Activated CD4-positive, alpha-beta T cell treated with anti-CD3 and anti-CD28 coated beads for 36 hours (primary cell): Measurements from ENCODE around the gene CYP1A1. TPM values are rescaled to one million over a fixed set of nuclear protein-coding genes. Genes with fewer than 3 reads are reported as not detected.
A peak's percentile ranks its signal among the peaks of the same experiment; 100 is the strongest.
"Not testable (repeated sequence)": the region's sequence is repeated elsewhere in the genome, so short reads cannot be mapped to it uniquely, and the experiment has no call there.

Experiments used
- ATAC-seq: fragments of 200-7000 bp; cut with Tn5 transposase; one replicate; pipeline ENCODE4 v1.10.0; 2021; ENCODE audit warnings: mild to moderate bottlenecking, moderate library complexity
- CTCF ChIA-PET: fragments of 350-600 bp; sonication (Branson Sonifier 250); formaldehyde crosslinking; loops from one replicate; lab custom pipeline; 2021; ENCODE audit warnings: antibody characterized with exemption; lab: Charles Lee
- POLR2A ChIA-PET: fragments of 350-600 bp; sonication (Branson Sonifier 250); formaldehyde crosslinking; loops from one replicate; lab custom pipeline; 2021; ENCODE audit warnings: antibody characterized with exemption, inconsistent platforms; lab: Charles Lee
- DNase-seq: peaks from one replicate; pipeline ENCODE4 v3.0.0-alpha.2; 2020
- H3K27ac Mint-ChIP-seq: one replicate; pipeline ENCODE4 v1.8.0; 2021; ENCODE audit warnings: mixed read lengths
- H3K27me3 Mint-ChIP-seq: one replicate; pipeline ENCODE4 v1.8.0; 2021; ENCODE audit warnings: mixed read lengths
- H3K36me3 Mint-ChIP-seq: one replicate; pipeline ENCODE4 v1.8.0; 2021; ENCODE audit warnings: low read depth, mixed read lengths
- H3K4me1 Mint-ChIP-seq: one replicate; pipeline ENCODE4 v1.8.0; 2021; ENCODE audit warnings: mixed read lengths
- H3K4me3 Mint-ChIP-seq: one replicate; pipeline ENCODE4 v1.8.0; 2021; ENCODE audit warnings: mild to moderate bottlenecking, moderate library complexity, mixed read lengths
- H3K9me3 Mint-ChIP-seq: one replicate; pipeline ENCODE4 v1.8.0; 2021; ENCODE audit warnings: low read depth, mixed read lengths
- intact Hi-C, 2 experiments: fragments of 100-400 bp; cut with DNase I in 1 of 2; cut with micrococcal nuclease in 1 of 2; formaldehyde crosslinking; loops; one replicate each; pipeline versions ENCODE4 v1.14.2 to v1.15.1; 2022 to 2024; cut with DNase I, micrococcal nuclease
- total RNA-seq, 2 experiments: library from RNA; stranded (reverse); gene quantifications; one replicate each; pipeline ENCODE4 v1.2.3, GENCODE V29; 2021

CYP1A1 gene
- total RNA-seq, 2 experiments from 2014 or later, result 2.0 to 2.2 TPM

DNA sequence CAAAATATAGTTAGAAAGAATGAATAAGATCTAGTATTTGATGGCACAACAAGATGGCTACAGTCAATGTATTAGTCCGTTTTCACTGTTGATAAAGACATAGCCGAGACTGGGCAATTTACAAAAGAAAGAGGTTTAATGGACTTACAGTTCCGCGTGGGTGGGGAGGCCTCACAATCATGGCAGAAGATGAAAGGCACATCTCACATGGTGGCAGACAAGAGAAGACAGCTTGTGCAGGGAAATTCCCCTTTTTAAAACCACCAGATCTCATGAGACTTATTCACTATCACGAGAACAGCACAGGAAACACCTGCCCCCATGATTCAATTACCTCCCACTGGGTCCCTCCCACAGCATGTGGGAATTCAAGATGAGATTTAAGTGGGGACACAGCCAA is 12.9 kb upstream of the CYP1A1 start:
- H3K36me3 Mint-ChIP-seq, H3K4me1 Mint-ChIP-seq, POLR2A ChIA-PET, H3K4me3 Mint-ChIP-seq, intact Hi-C loops, CTCF ChIA-PET, H3K27ac Mint-ChIP-seq, ATAC-seq: not testable (repeated sequence)
- peak; percentile 45 for DNase-seq
- Mint-ChIP-seq H3K9me3 (peaks cover 14% of the 10 kb centered on the region), H3K27me3 (peaks cover 17% of the 10 kb centered on the region)

DNA sequence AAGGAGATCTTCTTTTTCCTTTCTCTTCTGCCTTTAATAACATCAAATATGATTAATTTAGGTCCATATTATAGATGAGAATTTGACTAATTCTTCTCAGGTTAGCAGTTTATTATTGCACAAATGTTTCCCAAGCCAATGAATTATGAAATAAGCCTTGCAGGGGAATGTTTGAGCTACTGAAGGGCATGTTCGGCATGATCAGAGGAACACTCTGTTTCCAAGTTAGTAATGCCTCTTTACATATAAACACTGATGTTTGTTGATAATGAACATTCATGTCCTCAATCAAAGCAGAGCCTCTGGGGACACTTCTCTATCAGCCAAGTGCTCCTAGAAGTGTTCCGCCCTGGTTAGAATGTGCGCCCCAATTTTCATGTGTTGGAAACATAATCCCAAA is 10.0 kb upstream of the CYP1A1 start:
- Mint-ChIP-seq H3K4me3 (no peak overlapping the region), H3K27ac (no peak overlapping the region), H3K4me1 (peaks cover 9% of the 10 kb centered on the region), H3K36me3 (peaks cover 7% of the 10 kb centered on the region), H3K9me3 (peaks cover 9% of the 10 kb centered on the region), H3K27me3 (peaks cover 16% of the 10 kb centered on the region)
- ChIA-PET POLR2A (no interaction called here), CTCF (no interaction called here)
- intact Hi-C loops, result no loop called here
- ATAC-seq (no peak), DNase-seq (no peak)

DNA sequence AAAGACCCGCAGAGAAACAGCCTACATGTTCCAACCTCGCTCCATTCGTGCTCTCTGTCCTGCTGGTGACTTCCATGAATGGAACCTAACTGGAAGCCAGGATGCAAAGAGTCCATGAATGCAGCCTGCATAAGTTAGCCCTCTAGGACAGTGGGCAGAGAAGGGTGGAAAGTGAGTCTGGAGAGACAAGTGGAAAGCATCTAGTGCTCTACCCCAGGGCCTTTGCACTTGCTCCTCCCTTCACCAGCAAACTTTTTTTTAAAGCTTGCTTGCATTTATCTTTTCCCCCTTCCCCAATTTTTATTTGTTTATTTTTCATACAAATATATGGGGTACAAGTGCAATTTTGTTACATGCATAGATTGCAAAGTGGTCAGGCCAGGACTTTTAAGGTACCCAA is 7.9 kb upstream of the CYP1A1 start:
- ChIA-PET POLR2A (no interaction called here), CTCF (interaction anchor here (0.6 kb wide), 1 partner anchor 102 kb away, joined by 3 read pairs; no protein-coding TSS in a partner anchor)
- peaks cover 7% of the 10 kb centered on the region for H3K36me3 Mint-ChIP-seq
- peaks cover 16% of the 10 kb centered on the region for H3K27me3 Mint-ChIP-seq
- H3K27ac Mint-ChIP-seq, result no peak overlapping the region
- H3K9me3 Mint-ChIP-seq, result peaks cover 9% of the 10 kb centered on the region
- ATAC-seq (no peak), DNase-seq (no peak)
- intact Hi-C loops, result no loop called here
- H3K4me3 Mint-ChIP-seq, result no peak overlapping the region
- H3K4me1 Mint-ChIP-seq, result peaks cover 7% of the 10 kb centered on the region

DNA sequence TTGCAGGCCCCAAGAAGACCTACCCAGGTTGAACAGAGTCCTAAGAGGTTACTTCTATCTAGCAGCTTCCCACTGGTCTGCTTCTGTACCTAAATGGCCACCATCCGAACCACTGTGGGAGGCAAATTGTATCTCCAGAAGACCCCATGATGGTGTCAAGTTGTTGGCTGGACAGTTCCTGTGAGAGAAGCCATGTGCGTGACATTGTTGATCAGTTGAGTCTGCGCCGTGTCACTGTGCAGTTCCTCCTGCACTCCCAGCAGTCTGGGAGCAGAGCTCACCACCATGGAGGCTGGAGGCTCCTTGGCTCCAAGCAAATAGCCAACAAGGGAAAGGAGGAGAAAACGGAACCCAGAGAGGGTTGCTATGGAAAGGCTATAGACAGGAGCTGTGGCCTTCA is 7.5 kb upstream of the CYP1A1 start:
- intact Hi-C loops, result no loop called here
- peaks cover 3% of the 10 kb centered on the region for H3K36me3 Mint-ChIP-seq
- peaks cover 5% of the 10 kb centered on the region for H3K9me3 Mint-ChIP-seq
- no peak for DNase-seq
- no peak overlapping the region for H3K4me3 Mint-ChIP-seq
- POLR2A ChIA-PET, result no interaction called here
- no peak for ATAC-seq
- H3K27ac Mint-ChIP-seq, result no peak overlapping the region
- CTCF ChIA-PET, result interaction anchor here (0.6 to 0.8 kb wide), 3 partner anchors 39 to 248 kb away, joined by 3 read pairs; no protein-coding TSS in a partner anchor
- peaks cover 16% of the 10 kb centered on the region for H3K27me3 Mint-ChIP-seq
- H3K4me1 Mint-ChIP-seq, result peaks cover 3% of the 10 kb centered on the region

DNA sequence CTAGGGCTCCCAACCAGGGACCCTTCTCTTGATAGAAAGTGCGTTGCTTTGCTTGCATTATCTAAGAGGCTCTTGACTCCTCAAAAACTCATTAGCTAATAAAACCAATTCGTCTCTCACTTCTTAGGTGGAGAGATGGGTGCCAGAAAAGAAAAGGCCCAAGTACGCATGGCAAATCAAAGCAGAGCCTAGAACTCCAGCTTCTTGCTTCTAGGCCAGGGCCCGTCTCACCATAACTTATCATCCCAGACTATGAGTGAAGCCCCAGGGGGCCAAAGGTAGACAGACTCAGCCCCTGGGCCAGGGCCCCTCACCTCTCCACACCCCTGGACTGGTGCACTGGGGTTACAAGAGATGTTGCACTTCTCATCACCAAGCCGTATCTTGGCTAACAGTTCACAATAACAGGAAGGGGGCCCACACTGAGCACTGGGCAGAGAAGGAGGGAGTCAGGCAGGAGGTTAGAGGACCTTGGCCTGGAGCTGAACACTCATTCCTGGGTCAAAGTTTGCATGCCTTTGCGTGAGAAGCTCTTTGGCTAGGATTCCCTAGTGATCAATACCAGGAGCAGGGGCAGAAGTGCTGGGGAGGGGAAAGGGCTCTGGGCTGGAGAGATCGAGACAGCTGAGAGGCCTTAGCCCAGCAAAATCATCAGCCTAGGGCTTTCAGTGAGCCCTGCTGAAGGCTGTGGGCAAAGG is 5.4 kb upstream of the CYP1A1 start:
- Mint-ChIP-seq H3K4me1 (peaks cover 9% of the 10 kb centered on the region), H3K36me3 (no peaks in the 10 kb centered on the region), H3K9me3 (no peaks in the 10 kb centered on the region), H3K27me3 (peaks cover 15% of the 10 kb centered on the region), H3K4me3 (no peak overlapping the region), H3K27ac (no peak overlapping the region)
- ChIA-PET CTCF (interaction anchor here (0.9 to 1.0 kb wide), 2 partner anchors 16 to 74 kb away, joined by 3 to 4 read pairs; no protein-coding TSS in a partner anchor), POLR2A (no interaction called here)
- intact Hi-C loops, result no loop called here
- ATAC-seq (no peak), DNase-seq (no peak)

DNA sequence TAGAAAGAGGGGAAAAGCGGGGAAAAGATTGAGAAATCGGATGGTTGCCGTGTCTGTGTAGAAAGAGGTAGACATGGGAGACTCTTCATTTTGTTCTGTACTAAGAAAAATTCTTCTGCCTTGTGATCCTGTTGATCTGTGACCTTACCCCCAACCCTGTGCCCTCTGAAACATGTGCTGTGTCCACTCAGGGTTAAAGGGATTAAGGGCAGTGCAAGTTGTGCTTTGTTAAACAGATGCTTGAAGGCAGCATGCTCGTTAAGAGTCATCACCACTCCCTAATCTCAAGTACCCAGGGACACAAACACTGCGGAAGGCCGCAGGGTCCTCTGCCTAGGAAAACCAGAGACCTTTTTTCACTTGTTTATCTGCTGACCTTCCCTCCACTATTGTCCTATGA is 4.0 kb upstream of the CYP1A1 start:
- intact Hi-C loops, H3K4me3 Mint-ChIP-seq, H3K9me3 Mint-ChIP-seq, POLR2A ChIA-PET, DNase-seq, H3K36me3 Mint-ChIP-seq, H3K27ac Mint-ChIP-seq, CTCF ChIA-PET, ATAC-seq: not testable (repeated sequence)
- H3K4me1 Mint-ChIP-seq, result peaks cover 13% of the 10 kb centered on the region
- H3K27me3 Mint-ChIP-seq, result peaks cover 19% of the 10 kb centered on the region

DNA sequence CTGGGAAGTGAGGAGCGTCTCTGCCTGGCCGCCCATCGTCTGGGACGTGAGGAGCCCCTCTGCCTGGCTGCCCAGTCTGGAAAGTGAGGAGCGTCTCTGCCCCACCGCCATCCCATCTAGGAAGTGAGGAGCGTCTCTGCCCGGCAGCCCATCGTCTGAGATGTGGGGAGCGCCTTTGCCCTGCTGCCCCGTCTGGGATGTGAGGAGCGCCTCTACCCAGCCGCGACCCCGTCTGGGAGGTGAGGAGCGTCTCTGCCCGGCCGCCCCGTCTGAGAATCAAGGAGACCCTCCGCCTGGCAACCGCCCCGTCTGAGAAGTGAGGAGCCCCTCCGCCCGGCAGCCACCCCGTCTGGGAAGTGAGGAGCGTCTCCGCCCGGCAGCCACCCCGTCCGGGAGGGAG is 3.4 kb upstream of the CYP1A1 start:
- H3K27ac Mint-ChIP-seq, H3K9me3 Mint-ChIP-seq, H3K4me3 Mint-ChIP-seq, DNase-seq, H3K36me3 Mint-ChIP-seq, POLR2A ChIA-PET, ATAC-seq, intact Hi-C loops: not testable (repeated sequence)
- CTCF ChIA-PET, result interaction anchor here (0.6 kb wide), 1 partner anchor 32 kb away, joined by 3 read pairs; no protein-coding TSS in a partner anchor
- peaks cover 13% of the 10 kb centered on the region for H3K4me1 Mint-ChIP-seq
- H3K27me3 Mint-ChIP-seq, result peaks cover 16% of the 10 kb centered on the region

DNA sequence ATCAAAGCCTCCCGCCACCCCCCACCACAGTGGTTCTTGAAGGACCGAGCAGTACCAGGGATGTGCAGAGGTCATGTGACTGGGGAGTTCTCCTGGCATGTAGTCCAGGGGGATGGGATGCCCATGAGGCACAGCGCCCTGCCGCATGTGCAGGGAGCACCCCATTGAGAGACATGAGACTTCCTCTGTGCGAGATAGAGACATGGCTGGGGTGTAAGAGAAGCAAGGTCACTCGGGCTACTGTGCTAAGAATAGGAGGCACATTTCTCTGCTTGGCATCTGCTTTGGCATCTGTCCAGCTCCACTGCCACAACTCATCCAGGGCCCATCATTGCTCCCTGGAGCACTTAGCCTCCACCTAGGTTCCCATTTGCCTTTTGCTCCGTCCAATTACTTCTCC is 2.4 kb upstream of the CYP1A1 start:
- POLR2A ChIA-PET, result no interaction called here
- no peaks in the 10 kb centered on the region for H3K36me3 Mint-ChIP-seq
- H3K27ac Mint-ChIP-seq, result no peak overlapping the region

DNA sequence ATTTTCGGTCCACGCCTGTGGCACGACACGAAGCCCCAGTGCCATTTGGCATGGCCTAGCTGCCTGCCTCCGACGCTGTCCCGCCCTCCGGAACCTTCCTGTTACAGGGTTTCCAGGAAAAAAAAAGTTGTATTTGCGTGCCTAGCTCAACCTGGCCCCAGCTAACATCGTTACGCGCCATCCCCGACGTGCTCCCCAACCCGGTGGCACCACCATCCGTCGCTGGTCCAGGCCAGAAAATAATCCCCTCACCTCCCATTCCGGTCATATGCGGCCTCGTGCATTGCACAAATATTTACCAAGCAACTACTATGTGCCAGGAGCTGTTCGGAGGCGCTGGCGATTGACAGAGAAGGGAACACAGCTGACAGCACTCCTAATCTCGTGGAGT is 1.4 kb upstream of the CYP1A1 start:
- H3K4me3 Mint-ChIP-seq, result peak overlapping the region; percentile 59
- H3K27ac Mint-ChIP-seq, result peak overlapping the region; percentile 59
- DNase-seq, result no peak
- H3K4me1 Mint-ChIP-seq, result peaks cover 13% of the 10 kb centered on the region
- CTCF ChIA-PET, result interaction anchor here (0.7 to 1.2 kb wide), 2 partner anchors 105 to 463 kb away, joined by 3 read pairs; no protein-coding TSS in a partner anchor
- no peaks in the 10 kb centered on the region for H3K9me3 Mint-ChIP-seq
- intact Hi-C loops, result loop anchor here in 1 of 2 experiments (1.0 kb wide), 1 partner anchor 116 kb away; no protein-coding TSS in a partner anchor
- POLR2A ChIA-PET, result interaction anchor here (0.6 to 0.7 kb wide), 2 partner anchors 31 to 174 kb away, joined by 3 to 4 read pairs; no protein-coding TSS in a partner anchor
- H3K27me3 Mint-ChIP-seq, result peaks cover 14% of the 10 kb centered on the region
- ATAC-seq, result peak; percentile 5
- no peaks in the 10 kb centered on the region for H3K36me3 Mint-ChIP-seq

More for the DNA sequence above, 2.4 kb upstream of the CYP1A1 start:
- no peak for DNase-seq
- no peaks in the 10 kb centered on the region for H3K9me3 Mint-ChIP-seq
- peaks cover 14% of the 10 kb centered on the region for H3K27me3 Mint-ChIP-seq
- CTCF ChIA-PET, result interaction anchor here (0.6 to 1.2 kb wide), 2 partner anchors 31 to 106 kb away, joined by 3 read pairs; no protein-coding TSS in a partner anchor
- ATAC-seq, result no peak
- H3K4me1 Mint-ChIP-seq, result peaks cover 13% of the 10 kb centered on the region
- H3K4me3 Mint-ChIP-seq, result no peak overlapping the region
- intact Hi-C loops, result no loop called here

DNA sequence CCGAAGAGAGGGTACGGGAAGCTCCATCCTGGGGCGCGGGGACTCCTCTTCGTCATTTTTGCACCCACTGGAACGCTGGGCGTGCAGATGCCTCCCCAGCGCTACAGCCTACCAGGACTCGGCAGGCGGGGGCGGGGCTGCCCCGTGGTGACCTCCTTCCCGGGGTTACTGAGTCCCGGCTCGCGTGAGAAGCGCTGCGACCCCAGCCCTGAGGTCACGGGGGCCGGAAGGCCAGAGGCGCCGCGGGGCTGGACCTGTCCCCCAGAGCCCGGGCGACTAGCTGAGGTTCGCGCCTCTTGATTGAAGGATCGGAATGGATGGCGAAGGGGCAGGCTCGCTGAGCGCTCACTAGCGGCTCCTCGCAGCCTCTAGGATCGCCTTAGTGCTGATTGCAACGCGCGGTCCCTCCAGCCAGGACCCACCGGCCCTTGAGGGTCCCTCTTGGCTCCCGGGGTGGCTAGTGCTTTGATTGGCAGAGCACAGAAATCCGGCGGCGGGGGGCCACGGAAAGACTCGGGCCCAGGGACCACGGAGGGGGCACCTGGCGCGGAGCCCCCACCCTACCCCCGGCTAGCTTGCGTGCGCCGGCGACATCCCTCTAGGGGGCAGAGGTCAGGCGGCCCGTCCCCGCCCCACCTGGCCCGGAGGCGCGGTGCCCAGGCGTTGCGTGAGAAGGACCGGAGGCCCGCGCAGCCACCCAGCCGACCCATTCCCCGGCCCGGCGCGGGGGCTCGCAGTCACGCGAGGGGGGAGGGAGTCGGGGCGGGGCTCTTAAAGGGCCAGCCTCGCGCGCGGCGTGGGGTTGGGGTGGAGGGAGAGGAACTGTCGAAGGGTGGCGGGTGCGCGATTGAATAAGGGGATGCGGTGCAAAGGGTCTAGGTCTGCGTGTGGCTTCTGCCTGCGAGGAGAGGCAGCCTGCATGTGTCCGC is 781 bp upstream of the CYP1A1 start:
- H3K4me3 Mint-ChIP-seq, result peak overlapping the region; percentile 59
- DNase-seq, result peak; percentile 79
- CTCF ChIA-PET, result interaction anchor here (0.6 to 2.6 kb wide), 7 partner anchors 43 to 729 kb away, joined by 3 to 12 read pairs (median 3); no protein-coding TSS in a partner anchor
- peak overlapping the region; percentile 59 for H3K27ac Mint-ChIP-seq
- H3K9me3 Mint-ChIP-seq, result no peaks in the 10 kb centered on the region
- H3K36me3 Mint-ChIP-seq, result no peaks in the 10 kb centered on the region
- peaks cover 13% of the 10 kb centered on the region for H3K4me1 Mint-ChIP-seq
- ATAC-seq, result peak; percentile 74
- intact Hi-C loops, result loop anchor here in 1 of 2 experiments (1.0 kb wide), 1 partner anchor 116 kb away; no protein-coding TSS in a partner anchor
- peaks cover 11% of the 10 kb centered on the region for H3K27me3 Mint-ChIP-seq
- POLR2A ChIA-PET, result interaction anchor here (0.6 to 0.7 kb wide), 3 partner anchors 31 to 173 kb away, joined by 3 to 4 read pairs (median 3); no protein-coding TSS in a partner anchor
